ENCODE results near the gene UGT1A1. TPM values are rescaled to one million over a fixed set of nuclear protein-coding genes. Genes with fewer than 3 reads are reported as not detected.

Gene UGT1A1
- total and polyA plus RNA-seq, 2 of the 13 experiments (the other 11 are each of a cell fraction or from before 2014, with no cell fraction given), result 0.69 to 0.75 TPM

DNA sequence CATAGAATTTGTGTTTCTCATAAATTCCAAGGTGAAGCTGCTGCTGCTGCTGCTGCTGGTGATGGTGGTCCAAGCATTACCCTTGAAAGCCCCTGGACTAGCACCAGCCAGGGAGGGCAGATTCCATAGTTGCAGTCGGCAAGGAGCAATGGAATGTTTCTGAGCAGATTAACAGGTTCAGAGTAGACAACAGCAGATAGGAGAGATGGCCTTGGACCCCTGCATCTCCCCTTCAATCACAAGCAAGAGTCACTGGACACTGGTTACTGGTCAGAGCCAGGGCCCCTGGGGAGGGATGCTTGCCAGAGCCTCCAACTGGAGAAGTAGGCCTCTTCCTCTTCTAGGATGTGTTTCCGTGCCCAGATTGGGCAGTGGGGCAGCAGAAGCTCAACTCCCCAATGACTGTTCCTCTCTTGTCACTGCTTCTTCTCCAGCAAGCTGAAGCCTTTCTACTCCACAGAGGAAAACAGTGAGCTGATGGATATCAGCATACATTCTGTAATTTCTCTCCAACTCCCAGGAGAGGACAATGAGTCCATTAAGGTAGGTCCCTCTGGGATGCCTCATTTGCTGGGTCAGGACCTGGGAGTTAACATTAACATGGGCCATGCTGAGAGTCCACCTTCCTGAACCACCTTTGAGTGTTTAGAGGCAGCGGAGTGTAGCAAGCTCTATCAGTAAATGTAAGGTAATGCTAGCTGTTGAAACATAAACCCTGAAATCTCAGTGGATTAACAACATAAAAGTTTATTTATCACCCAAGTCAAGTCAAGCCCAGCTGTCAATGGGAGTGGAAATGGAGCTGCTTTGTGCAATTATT is 53.4 kb downstream of the UGT1A1 start:
- no TSS peak for BruUV-seq (replicated peaks)
- H3K36me3 ChIP-seq (replicated peaks in 1 of 2; ENCODE audit: control insufficient read depth in 1 of 2, insufficient read depth in 2 of 2, low read length in 2 of 2), result no peaks in the 10 kb centered on the region
- H3K27me3 ChIP-seq (ENCODE audit: control insufficient read depth in 1 of 2, insufficient read depth in 2 of 2, low read length in 2 of 2), result peaks cover 0 to 33% of the 10 kb centered on the region in 2 experiments; a peak in 3 of 5 replicates
- ATAC-seq (no peak; the same call in 2 of the 3 replicates), DNase-seq (ENCODE audit: low spot score) (no peak), FAIRE-seq (peak; percentile 8)
- H3K27ac ChIP-seq (ENCODE audit: extremely low read length, insufficient read depth, low read length), result no peak overlapping the region
- H2AFZ ChIP-seq (ENCODE audit: low read length), result no peak overlapping the region
- no peak overlapping the region for H3K9ac ChIP-seq (ENCODE audit: insufficient read depth, low read depth, low read length)
- no peaks in the 10 kb centered on the region for H3K79me2 ChIP-seq (ENCODE audit: insufficient read depth, low read length)
- no peak overlapping the region for H3K4me2 ChIP-seq (ENCODE audit: low read depth, low read length)
- no peaks in the 10 kb centered on the region for H3K9me3 ChIP-seq (ENCODE audit: low read length)
- no peaks in the 10 kb centered on the region for H4K20me1 ChIP-seq (ENCODE audit: insufficient read depth, low read length)
- POLR2A ChIA-PET, result no interaction called here
- CTCF ChIA-PET (ENCODE audit: low intra/inter-chr PET ratio, low total read pairs), result no interaction called here
- peaks cover 19% of the 10 kb centered on the region for H3K4me1 ChIP-seq (ENCODE audit: insufficient read depth, low read length)
- intact Hi-C loops (cut with micrococcal nuclease; ENCODE audit: unreplicated experiment) (no loop called here), in situ Hi-C loops (cut with HindIII; ENCODE audit: extremely low pct_ligation_motif_present, low pct_unique_long_range_greater_than_20kb) (no loop called here)
- WGBS (ENCODE audit: low lambda C conversion rate), result 16% methylated on average over 3 of the region's 3 CpGs
- no peak overlapping the region for H3K4me3 ChIP-seq (replicated peaks in 1 of 3; ENCODE audit: insufficient read depth in 1 of 3, low read depth in 2 of 3, low read length in 3 of 3)
- TF ChIP-seq, protein P1, sequence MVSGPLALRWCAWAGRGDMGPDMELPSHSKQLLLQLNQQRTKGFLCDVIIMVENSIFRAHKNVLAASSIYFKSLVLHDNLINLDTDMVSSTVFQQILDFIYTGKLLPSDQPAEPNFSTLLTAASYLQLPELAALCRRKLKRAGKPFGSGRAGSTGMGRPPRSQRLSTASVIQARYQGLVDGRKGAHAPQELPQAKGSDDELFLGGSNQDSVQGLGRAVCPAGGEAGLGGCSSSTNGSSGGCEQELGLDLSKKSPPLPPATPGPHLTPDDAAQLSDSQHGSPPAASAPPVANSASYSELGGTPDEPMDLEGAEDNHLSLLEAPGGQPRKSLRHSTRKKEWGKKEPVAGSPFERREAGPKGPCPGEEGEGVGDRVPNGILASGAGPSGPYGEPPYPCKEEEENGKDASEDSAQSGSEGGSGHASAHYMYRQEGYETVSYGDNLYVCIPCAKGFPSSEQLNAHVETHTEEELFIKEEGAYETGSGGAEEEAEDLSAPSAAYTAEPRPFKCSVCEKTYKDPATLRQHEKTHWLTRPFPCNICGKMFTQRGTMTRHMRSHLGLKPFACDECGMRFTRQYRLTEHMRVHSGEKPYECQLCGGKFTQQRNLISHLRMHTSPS (CRISPR knock-in tag; IDR thresholded peaks at IDR 0.05; ENCODE audit: low read depth), result no peak
- TF ChIP-seq ZNF709 (CRISPR knock-in tag; IDR thresholded peaks at IDR 0.05) (no peak), HNRNPK (IDR thresholded peaks at IDR 0.05; ENCODE audit: low read depth, low read length, poor library complexity, severe bottlenecking) (no peak), SMC3 (IDR thresholded peaks at IDR 0.05; ENCODE audit: low read length) (no peak), RAD51 (IDR thresholded peaks at IDR 0.05; ENCODE audit: borderline replicate concordance) (no peak), DNMT1 (CRISPR knock-in tag; IDR thresholded peaks at IDR 0.05) (no peak)
- TF ChIP-seq, protein P2, sequence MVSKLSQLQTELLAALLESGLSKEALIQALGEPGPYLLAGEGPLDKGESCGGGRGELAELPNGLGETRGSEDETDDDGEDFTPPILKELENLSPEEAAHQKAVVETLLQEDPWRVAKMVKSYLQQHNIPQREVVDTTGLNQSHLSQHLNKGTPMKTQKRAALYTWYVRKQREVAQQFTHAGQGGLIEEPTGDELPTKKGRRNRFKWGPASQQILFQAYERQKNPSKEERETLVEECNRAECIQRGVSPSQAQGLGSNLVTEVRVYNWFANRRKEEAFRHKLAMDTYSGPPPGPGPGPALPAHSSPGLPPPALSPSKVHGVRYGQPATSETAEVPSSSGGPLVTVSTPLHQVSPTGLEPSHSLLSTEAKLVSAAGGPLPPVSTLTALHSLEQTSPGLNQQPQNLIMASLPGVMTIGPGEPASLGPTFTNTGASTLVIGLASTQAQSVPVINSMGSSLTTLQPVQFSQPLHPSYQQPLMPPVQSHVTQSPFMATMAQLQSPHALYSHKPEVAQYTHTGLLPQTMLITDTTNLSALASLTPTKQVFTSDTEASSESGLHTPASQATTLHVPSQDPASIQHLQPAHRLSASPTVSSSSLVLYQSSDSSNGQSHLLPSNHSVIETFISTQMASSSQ (IDR thresholded peaks at IDR 0.05; ENCODE audit: low read depth), result no peak
- TF ChIP-seq, protein P2 (CRISPR knock-in tag; IDR thresholded peaks at IDR 0.05; ENCODE audit: borderline replicate concordance), result no peak
- TF ChIP-seq, protein P3, sequence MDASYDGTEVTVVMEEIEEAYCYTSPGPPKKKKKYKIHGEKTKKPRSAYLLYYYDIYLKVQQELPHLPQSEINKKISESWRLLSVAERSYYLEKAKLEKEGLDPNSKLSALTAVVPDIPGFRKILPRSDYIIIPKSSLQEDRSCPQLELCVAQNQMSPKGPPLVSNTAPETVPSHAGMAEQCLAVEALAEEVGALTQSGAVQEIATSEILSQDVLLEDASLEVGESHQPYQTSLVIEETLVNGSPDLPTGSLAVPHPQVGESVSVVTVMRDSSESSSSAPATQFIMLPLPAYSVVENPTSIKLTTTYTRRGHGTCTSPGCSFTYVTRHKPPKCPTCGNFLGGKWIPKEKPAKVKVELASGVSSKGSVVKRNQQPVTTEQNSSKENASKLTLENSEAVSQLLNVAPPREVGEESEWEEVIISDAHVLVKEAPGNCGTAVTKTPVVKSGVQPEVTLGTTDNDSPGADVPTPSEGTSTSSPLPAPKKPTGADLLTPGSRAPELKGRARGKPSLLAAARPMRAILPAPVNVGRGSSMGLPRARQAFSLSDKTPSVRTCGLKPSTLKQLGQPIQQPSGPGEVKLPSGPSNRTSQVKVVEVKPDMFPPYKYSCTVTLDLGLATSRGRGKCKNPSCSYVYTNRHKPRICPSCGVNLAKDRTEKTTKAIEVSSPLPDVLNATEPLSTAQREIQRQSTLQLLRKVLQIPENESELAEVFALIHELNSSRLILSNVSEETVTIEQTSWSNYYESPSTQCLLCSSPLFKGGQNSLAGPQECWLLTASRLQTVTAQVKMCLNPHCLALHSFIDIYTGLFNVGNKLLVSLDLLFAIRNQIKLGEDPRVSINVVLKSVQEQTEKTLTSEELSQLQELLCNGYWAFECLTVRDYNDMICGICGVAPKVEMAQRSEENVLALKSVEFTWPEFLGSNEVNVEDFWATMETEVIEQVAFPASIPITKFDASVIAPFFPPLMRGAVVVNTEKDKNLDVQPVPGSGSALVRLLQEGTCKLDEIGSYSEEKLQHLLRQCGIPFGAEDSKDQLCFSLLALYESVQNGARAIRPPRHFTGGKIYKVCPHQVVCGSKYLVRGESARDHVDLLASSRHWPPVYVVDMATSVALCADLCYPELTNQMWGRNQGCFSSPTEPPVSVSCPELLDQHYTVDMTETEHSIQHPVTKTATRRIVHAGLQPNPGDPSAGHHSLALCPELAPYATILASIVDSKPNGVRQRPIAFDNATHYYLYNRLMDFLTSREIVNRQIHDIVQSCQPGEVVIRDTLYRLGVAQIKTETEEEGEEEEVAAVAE (CRISPR knock-in tag; IDR thresholded peaks at IDR 0.05; ENCODE audit: borderline replicate concordance), result no peak
